ENCODE data around the gene TM9SF1. TPM values are rescaled to one million over a fixed set of nuclear protein-coding genes. Genes with fewer than 3 reads are reported as not detected.

TM9SF1 gene
- total and polyA plus RNA-seq, 9 of the 15 experiments (the other 6 are each of a cell fraction or from before 2014, with no cell fraction given), result 5.3 to 20.3 (median 11.8) TPM

DNA sequence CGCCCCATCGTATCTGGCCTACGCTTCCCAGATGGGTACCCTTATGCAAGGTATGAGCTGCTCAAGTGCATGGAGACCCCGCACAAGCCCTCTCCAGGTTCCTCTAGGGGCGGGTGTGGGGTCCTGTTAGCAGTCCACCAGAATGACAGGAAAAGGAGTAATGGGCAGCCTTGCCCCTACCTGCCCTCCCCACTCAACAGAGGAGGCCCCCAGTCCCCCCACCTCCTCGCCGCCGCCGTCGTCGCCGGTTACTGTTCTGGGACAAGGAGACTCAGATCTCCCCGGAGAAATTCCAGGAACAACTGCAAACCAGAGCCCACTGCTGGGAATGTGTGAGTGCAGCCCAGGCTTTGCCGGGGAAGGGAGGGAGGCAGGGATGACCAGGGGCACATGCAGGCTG, 17.4 kb downstream of the TM9SF1 start:
- no peaks in the 10 kb centered on the region for H3K9me1 ChIP-seq (ENCODE audit: control insufficient read depth, insufficient read depth, low read length)
- H3K9me3 ChIP-seq (replicated peaks; ENCODE audit: control insufficient read depth, insufficient read depth, low read depth, low read length), result no peaks in the 10 kb centered on the region
- H3K4me3 ChIP-seq, result no peak overlapping the region
- no peak overlapping the region for H3K27ac ChIP-seq (ENCODE audit: extremely low read depth, low read depth, low read length)
- no peak for FAIRE-seq
- DNase-seq (ENCODE audit: extremely low read depth in 1 of 4, low spot score in 3 of 4), result no peak
- H3K4me2 ChIP-seq (ENCODE audit: insufficient read depth, low read length), result no peak overlapping the region
- H3K36me3 ChIP-seq (ENCODE audit: control insufficient read depth, insufficient read depth, low read length), result peaks cover 44% of the 10 kb centered on the region; the same call in 2 of the 3 replicates
- BruUV-seq (replicated peaks), result no TSS peak
- no peak for ATAC-seq
- H2AFZ ChIP-seq (ENCODE audit: low read depth, low read length), result no peak overlapping the region
- no peaks in the 10 kb centered on the region for H3K27me3 ChIP-seq (ENCODE audit: control insufficient read depth in 2 of 2, insufficient read depth in 2 of 2, low read length in 2 of 2)
- POLR2A ChIA-PET, result interaction anchor here (1.2 kb wide), 1 partner anchor 11 kb away, joined by 4 read pairs; the partner anchor contains the start of gene IPO4
- no peaks in the 10 kb centered on the region for H4K20me1 ChIP-seq (replicated peaks; ENCODE audit: control insufficient read depth, insufficient read depth, low read length)
- 100% methylated on average over 3 of the region's 14 CpGs for WGBS (ENCODE audit: insufficient coverage, low coverage, missing lambda C conversion rate)
- CTCF ChIA-PET (ENCODE audit: low intra/inter-chr PET ratio), result no interaction called here
- in situ Hi-C loops (cut with MboI) (no loop called here), intact Hi-C loops (cut with micrococcal nuclease) (no loop called here)
- H3K9ac ChIP-seq (ENCODE audit: insufficient read depth in 1 of 2, low read depth in 2 of 2, low read length in 2 of 2), result no peak overlapping the region
- H3K4me1 ChIP-seq (replicated peaks in 1 of 2; ENCODE audit: control insufficient read depth in 2 of 2, insufficient read depth in 2 of 2, low read length in 2 of 2), result no peaks in the 10 kb centered on the region; a peak in 2 of 5 replicates
- no peaks in the 10 kb centered on the region for H3K79me2 ChIP-seq (ENCODE audit: control insufficient read depth, insufficient read depth, low read length)
- TF ChIP-seq TRIM28 (IDR thresholded peaks at IDR 0.05) (no peak), CHD2 (IDR thresholded peaks at IDR 0.05; ENCODE audit: low read depth, low read length) (no peak), FOXK2 (conservative IDR thresholded peaks at IDR 0.05 in 1 of 2, IDR thresholded peaks at IDR 0.05 in 1 of 2; ENCODE audit: low read depth in 2 of 2) (no peak), ZNF354B (CRISPR knock-in tag; IDR thresholded peaks at IDR 0.05) (no peak), CREBBP (IDR thresholded peaks at IDR 0.05; ENCODE audit: low read depth, low read length) (no peak)
- TF ChIP-seq, protein P1, sequence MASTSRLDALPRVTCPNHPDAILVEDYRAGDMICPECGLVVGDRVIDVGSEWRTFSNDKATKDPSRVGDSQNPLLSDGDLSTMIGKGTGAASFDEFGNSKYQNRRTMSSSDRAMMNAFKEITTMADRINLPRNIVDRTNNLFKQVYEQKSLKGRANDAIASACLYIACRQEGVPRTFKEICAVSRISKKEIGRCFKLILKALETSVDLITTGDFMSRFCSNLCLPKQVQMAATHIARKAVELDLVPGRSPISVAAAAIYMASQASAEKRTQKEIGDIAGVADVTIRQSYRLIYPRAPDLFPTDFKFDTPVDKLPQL (IDR thresholded peaks at IDR 0.05; ENCODE audit: extremely low read depth, insufficient read length), result no peak
- TF ChIP-seq, protein P2, sequence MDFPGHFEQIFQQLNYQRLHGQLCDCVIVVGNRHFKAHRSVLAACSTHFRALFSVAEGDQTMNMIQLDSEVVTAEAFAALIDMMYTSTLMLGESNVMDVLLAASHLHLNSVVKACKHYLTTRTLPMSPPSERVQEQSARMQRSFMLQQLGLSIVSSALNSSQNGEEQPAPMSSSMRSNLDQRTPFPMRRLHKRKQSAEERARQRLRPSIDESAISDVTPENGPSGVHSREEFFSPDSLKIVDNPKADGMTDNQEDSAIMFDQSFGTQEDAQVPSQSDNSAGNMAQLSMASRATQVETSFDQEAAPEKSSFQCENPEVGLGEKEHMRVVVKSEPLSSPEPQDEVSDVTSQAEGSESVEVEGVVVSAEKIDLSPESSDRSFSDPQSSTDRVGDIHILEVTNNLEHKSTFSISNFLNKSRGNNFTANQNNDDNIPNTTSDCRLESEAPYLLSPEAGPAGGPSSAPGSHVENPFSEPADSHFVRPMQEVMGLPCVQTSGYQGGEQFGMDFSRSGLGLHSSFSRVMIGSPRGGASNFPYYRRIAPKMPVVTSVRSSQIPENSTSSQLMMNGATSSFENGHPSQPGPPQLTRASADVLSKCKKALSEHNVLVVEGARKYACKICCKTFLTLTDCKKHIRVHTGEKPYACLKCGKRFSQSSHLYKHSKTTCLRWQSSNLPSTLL (IDR thresholded peaks at IDR 0.05), result no peak
- TF ChIP-seq, protein P3, sequence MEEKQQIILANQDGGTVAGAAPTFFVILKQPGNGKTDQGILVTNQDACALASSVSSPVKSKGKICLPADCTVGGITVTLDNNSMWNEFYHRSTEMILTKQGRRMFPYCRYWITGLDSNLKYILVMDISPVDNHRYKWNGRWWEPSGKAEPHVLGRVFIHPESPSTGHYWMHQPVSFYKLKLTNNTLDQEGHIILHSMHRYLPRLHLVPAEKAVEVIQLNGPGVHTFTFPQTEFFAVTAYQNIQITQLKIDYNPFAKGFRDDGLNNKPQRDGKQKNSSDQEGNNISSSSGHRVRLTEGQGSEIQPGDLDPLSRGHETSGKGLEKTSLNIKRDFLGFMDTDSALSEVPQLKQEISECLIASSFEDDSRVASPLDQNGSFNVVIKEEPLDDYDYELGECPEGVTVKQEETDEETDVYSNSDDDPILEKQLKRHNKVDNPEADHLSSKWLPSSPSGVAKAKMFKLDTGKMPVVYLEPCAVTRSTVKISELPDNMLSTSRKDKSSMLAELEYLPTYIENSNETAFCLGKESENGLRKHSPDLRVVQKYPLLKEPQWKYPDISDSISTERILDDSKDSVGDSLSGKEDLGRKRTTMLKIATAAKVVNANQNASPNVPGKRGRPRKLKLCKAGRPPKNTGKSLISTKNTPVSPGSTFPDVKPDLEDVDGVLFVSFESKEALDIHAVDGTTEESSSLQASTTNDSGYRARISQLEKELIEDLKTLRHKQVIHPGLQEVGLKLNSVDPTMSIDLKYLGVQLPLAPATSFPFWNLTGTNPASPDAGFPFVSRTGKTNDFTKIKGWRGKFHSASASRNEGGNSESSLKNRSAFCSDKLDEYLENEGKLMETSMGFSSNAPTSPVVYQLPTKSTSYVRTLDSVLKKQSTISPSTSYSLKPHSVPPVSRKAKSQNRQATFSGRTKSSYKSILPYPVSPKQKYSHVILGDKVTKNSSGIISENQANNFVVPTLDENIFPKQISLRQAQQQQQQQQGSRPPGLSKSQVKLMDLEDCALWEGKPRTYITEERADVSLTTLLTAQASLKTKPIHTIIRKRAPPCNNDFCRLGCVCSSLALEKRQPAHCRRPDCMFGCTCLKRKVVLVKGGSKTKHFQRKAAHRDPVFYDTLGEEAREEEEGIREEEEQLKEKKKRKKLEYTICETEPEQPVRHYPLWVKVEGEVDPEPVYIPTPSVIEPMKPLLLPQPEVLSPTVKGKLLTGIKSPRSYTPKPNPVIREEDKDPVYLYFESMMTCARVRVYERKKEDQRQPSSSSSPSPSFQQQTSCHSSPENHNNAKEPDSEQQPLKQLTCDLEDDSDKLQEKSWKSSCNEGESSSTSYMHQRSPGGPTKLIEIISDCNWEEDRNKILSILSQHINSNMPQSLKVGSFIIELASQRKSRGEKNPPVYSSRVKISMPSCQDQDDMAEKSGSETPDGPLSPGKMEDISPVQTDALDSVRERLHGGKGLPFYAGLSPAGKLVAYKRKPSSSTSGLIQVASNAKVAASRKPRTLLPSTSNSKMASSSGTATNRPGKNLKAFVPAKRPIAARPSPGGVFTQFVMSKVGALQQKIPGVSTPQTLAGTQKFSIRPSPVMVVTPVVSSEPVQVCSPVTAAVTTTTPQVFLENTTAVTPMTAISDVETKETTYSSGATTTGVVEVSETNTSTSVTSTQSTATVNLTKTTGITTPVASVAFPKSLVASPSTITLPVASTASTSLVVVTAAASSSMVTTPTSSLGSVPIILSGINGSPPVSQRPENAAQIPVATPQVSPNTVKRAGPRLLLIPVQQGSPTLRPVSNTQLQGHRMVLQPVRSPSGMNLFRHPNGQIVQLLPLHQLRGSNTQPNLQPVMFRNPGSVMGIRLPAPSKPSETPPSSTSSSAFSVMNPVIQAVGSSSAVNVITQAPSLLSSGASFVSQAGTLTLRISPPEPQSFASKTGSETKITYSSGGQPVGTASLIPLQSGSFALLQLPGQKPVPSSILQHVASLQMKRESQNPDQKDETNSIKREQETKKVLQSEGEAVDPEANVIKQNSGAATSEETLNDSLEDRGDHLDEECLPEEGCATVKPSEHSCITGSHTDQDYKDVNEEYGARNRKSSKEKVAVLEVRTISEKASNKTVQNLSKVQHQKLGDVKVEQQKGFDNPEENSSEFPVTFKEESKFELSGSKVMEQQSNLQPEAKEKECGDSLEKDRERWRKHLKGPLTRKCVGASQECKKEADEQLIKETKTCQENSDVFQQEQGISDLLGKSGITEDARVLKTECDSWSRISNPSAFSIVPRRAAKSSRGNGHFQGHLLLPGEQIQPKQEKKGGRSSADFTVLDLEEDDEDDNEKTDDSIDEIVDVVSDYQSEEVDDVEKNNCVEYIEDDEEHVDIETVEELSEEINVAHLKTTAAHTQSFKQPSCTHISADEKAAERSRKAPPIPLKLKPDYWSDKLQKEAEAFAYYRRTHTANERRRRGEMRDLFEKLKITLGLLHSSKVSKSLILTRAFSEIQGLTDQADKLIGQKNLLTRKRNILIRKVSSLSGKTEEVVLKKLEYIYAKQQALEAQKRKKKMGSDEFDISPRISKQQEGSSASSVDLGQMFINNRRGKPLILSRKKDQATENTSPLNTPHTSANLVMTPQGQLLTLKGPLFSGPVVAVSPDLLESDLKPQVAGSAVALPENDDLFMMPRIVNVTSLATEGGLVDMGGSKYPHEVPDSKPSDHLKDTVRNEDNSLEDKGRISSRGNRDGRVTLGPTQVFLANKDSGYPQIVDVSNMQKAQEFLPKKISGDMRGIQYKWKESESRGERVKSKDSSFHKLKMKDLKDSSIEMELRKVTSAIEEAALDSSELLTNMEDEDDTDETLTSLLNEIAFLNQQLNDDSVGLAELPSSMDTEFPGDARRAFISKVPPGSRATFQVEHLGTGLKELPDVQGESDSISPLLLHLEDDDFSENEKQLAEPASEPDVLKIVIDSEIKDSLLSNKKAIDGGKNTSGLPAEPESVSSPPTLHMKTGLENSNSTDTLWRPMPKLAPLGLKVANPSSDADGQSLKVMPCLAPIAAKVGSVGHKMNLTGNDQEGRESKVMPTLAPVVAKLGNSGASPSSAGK (IDR thresholded peaks at IDR 0.05), result no peak
